Activated CD4-positive, alpha-beta memory T cell treated with anti-CD3 and anti-CD28 coated beads, Interleukin-2, amount 10 ng/mL, durations not matched to agents 7 days and 5 days (primary cell): ENCODE data around the gene PGBD4. TPM values are rescaled to one million over a fixed set of nuclear protein-coding genes. Genes with fewer than 3 reads are reported as not detected.
"Not testable (repeated sequence)": the region's sequence is repeated elsewhere in the genome, so short reads cannot be mapped to it uniquely, and the experiment has no call there.

ENCODE experiments used
- CTCF ChIA-PET: fragments of 350-600 bp; sonication (Branson Sonifier 250); formaldehyde crosslinking; loops from one replicate; lab custom pipeline; 2021; ENCODE audit warnings: antibody characterized with exemption, inconsistent platforms; lab: Charles Lee
- POLR2A ChIA-PET: fragments of 350-600 bp; sonication (Branson Sonifier 250); formaldehyde crosslinking; loops from one replicate; lab custom pipeline; 2021; ENCODE audit warnings: antibody characterized with exemption; lab: Charles Lee
- DNase-seq: peaks from one replicate; pipeline ENCODE4 v3.0.0-alpha.2; 2020
- H3K27ac Mint-ChIP-seq: one replicate; pipeline ENCODE4 v1.8.0; 2021; ENCODE audit warnings: mild to moderate bottlenecking, mixed read lengths
- H3K27me3 Mint-ChIP-seq: one replicate; pipeline ENCODE4 v1.8.0; 2021; ENCODE audit warnings: mixed read lengths
- H3K36me3 Mint-ChIP-seq: one replicate; pipeline ENCODE4 v1.8.0; 2021; ENCODE audit warnings: low read depth, mixed read lengths
- H3K4me1 Mint-ChIP-seq: one replicate; pipeline ENCODE4 v1.8.0; 2021; ENCODE audit warnings: mixed read lengths
- H3K4me3 Mint-ChIP-seq: one replicate; pipeline ENCODE4 v1.8.0; 2021; ENCODE audit warnings: mild to moderate bottlenecking, mixed read lengths
- H3K9me3 Mint-ChIP-seq: one replicate; pipeline ENCODE4 v1.8.0; 2021; ENCODE audit warnings: mixed read lengths
- total RNA-seq, 2 experiments: library from RNA; stranded (reverse); gene quantifications; one replicate each; pipeline ENCODE4 v1.2.3, GENCODE V29; 2021

Gene PGBD4
- total RNA-seq, 2 experiments from 2014 or later, result 3.1 to 3.3 TPM

DNA sequence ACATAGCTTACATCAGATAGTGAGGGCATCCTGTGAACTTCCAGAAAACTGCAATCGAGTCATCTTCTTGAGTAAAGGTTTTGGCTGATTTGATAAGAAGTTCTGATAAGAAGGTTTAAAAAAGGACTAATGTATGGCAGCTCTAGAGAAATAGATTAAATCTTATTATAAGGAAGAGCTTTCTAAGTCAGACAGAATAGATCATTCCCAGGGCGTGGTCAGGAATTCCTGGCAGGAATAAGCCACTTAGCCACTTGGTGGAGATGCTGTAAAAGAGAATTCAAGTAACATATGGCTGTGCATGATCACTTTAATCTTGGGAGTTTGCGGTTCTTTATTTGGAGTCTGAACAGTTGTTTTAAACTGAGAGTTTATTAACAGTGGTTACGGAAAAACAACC is 17.4 kb downstream of the PGBD4 start:
- no peak overlapping the region for H3K4me3 Mint-ChIP-seq
- DNase-seq, result no peak
- no peaks in the 10 kb centered on the region for H3K4me1 Mint-ChIP-seq
- H3K9me3 Mint-ChIP-seq, result no peaks in the 10 kb centered on the region
- CTCF ChIA-PET, result no interaction called here
- POLR2A ChIA-PET, result no interaction called here
- no peak overlapping the region for H3K27ac Mint-ChIP-seq
- peaks cover 6% of the 10 kb centered on the region for H3K27me3 Mint-ChIP-seq
- H3K36me3 Mint-ChIP-seq, result no peaks in the 10 kb centered on the region

DNA sequence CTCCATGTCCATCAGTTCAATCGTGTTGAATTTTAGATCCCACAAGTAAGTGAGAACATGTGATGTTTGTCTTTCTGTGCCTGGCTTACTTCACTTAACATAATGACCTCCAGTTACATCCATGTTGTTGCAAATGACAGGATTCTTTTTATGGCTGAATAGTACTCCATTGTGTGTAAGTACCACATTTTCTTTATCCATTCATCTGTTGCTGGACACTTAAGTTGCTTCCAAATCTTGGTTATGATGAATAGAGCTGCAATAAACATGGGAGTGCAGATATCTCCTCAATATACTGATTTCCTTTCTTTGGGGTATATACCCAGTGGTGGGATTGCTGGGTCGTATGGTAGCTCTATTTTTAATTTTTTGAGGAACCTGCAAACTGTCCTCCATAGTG is 18.5 kb downstream of the PGBD4 start:
- POLR2A ChIA-PET, H3K27me3 Mint-ChIP-seq, DNase-seq, H3K36me3 Mint-ChIP-seq, CTCF ChIA-PET, H3K4me3 Mint-ChIP-seq, H3K27ac Mint-ChIP-seq, H3K4me1 Mint-ChIP-seq, H3K9me3 Mint-ChIP-seq: not testable (repeated sequence)

DNA sequence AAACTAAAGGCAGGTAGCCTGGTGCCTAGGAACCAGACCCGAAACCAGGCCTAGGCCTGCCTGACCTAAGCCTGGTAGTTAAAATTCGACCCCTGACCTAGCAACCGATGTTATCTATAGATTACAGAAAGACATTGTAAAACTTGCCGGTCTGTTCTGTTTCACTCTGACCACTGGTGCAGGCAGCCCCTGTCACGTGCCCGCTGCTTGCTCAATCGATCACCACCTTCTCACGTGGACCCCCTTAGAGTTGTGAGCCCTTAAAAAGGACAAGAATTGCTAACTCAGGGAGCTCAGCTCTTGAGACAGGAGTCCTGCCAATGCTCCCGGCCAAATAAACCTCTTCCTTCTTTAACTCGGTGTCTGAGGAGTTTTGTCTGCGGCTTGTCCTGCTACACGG is 19.9 kb downstream of the PGBD4 start:
- H3K27me3 Mint-ChIP-seq, H3K27ac Mint-ChIP-seq, H3K4me3 Mint-ChIP-seq, POLR2A ChIA-PET, CTCF ChIA-PET, H3K36me3 Mint-ChIP-seq, H3K4me1 Mint-ChIP-seq, DNase-seq, H3K9me3 Mint-ChIP-seq: not testable (repeated sequence)

DNA sequence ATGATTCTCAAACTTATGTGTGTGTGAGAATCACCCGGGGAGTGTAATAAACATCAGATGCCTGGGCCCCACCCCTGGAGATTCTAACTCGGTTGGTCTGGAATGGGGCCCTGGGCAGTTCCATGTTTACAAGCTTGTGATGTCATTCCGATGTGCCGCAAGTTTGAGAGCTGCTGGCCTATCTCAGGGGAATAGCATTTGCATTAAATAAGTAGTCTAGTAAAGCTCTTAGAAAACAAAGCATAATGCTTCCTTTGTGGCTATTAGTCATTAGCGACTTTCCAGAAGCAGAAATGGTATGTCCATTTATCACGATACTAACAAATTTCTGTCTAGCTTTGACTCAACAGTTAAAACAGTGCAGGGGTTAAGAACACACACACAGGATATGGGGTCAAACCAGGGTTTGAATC is 20.9 kb downstream of the PGBD4 start:
- H3K36me3 Mint-ChIP-seq, result no peaks in the 10 kb centered on the region
- POLR2A ChIA-PET, result interaction anchor here (1.0 kb wide), 1 partner anchor 487 kb away, joined by 3 read pairs; no protein-coding TSS in a partner anchor
- H3K9me3 Mint-ChIP-seq, result no peaks in the 10 kb centered on the region
- no peak overlapping the region for H3K27ac Mint-ChIP-seq
- H3K27me3 Mint-ChIP-seq, result peaks cover 13% of the 10 kb centered on the region
- CTCF ChIA-PET, result no interaction called here
- no peaks in the 10 kb centered on the region for H3K4me1 Mint-ChIP-seq
- no peak overlapping the region for H3K4me3 Mint-ChIP-seq
- DNase-seq, result no peak

DNA sequence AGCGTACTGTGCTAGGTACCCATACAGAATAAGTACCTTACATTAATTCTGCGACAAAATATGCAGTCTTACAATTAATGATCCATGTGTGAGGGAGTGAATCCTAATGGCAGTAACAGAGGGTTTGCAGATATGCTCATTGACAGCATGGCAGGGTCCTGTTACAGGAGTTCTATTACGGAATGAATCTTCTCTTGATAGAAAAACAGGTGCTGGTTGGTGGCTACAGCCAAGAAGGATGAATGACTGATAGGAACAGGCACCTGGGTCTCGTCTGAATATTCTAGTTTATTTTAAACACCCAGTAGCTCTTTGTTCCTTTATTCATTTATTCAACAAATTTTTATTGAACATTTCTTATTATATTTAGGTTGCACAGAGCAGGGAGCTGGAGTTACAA is 22.8 kb downstream of the PGBD4 start:
- CTCF ChIA-PET, result interaction anchor here (2.1 kb wide), 1 partner anchor 85 kb away, joined by 5 read pairs; the partner anchor contains the start of gene KATNBL1
- Mint-ChIP-seq H3K4me3 (no peak overlapping the region), H3K9me3 (no peaks in the 10 kb centered on the region), H3K36me3 (no peaks in the 10 kb centered on the region), H3K4me1 (no peaks in the 10 kb centered on the region), H3K27ac (no peak overlapping the region), H3K27me3 (peaks cover 13% of the 10 kb centered on the region)
- no peak for DNase-seq
- POLR2A ChIA-PET, result no interaction called here

DNA sequence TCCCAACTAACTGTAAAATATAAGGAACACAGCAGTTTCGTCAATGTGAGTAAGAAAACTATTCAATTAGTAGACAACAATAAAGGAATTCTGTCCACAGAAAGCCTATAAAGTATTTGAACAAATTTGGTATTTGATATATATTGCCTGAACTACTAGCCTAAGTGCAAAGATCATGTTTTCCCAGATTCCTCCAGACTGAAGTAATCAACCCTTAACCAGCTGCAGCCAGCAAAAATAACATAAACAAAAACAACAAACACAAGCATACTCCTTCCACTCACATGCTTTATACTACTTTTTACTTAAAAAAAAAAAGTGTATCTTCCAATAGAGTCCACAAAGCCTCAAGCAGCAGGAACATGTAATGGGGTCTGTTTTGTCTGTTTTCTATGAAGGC is 24.1 kb downstream of the PGBD4 start:
- POLR2A ChIA-PET, result no interaction called here
- Mint-ChIP-seq H3K4me1 (no peaks in the 10 kb centered on the region), H3K9me3 (no peaks in the 10 kb centered on the region), H3K27ac (no peak overlapping the region), H3K36me3 (no peaks in the 10 kb centered on the region), H3K27me3 (peaks cover 6% of the 10 kb centered on the region), H3K4me3 (no peak overlapping the region)
- CTCF ChIA-PET, result no interaction called here
- DNase-seq, result no peak

DNA sequence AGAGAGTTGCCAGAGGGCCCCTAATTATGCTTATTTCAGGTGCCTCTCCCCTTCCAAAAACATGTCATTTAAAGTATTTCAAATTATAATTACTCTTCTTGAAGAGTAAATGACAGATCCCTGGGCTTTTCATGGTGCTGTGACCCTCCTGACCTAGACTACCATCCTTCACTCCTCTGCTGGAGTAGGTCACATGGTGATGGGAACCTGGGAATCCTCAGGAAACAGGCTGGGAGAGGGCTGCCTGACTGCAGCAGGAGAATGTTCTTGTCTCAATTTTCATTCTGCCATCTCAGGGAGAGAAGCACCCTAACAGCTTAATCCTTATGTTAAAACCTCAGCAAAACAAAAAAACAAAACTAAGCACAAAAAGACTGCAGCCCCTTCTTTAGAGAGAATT is 24.6 kb downstream of the PGBD4 start:
- H3K9me3 Mint-ChIP-seq, result no peaks in the 10 kb centered on the region
- no peak overlapping the region for H3K27ac Mint-ChIP-seq
- no peak overlapping the region for H3K4me3 Mint-ChIP-seq
- ChIA-PET CTCF (interaction anchor here (0.5 to 1.7 kb wide), 2 partner anchors 9 to 16 kb away, joined by 3 to 5 read pairs; no protein-coding TSS in a partner anchor), POLR2A (no interaction called here)
- peaks cover 6% of the 10 kb centered on the region for H3K27me3 Mint-ChIP-seq
- H3K4me1 Mint-ChIP-seq, result no peaks in the 10 kb centered on the region
- no peak for DNase-seq
- H3K36me3 Mint-ChIP-seq, result no peaks in the 10 kb centered on the region

DNA sequence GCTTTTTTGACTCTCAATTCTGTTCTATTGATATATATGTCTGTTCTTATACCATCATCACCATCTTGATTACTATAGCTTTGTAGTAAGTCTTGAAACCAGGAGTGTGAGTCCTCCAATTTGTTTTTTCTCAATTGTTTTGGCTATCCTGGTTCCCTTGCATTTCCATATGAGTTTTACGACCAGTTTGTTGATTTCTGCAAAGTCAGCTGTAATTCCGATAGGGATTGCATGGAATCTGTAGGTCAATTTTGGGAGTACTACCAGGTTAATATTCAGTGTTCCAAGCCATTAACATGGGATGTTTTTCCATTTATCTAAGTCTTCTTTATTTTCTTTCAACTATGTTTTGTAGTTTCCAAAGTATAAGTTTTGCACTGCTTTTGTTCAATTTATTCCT is 27.0 kb downstream of the PGBD4 start:
- no peaks in the 10 kb centered on the region for H3K4me1 Mint-ChIP-seq
- H3K4me3 Mint-ChIP-seq, result no peak overlapping the region
- POLR2A ChIA-PET, result no interaction called here
- CTCF ChIA-PET, result no interaction called here
- H3K27ac Mint-ChIP-seq, result no peak overlapping the region
- DNase-seq, result no peak
- H3K9me3 Mint-ChIP-seq, result no peaks in the 10 kb centered on the region
- H3K27me3 Mint-ChIP-seq, result peaks cover 6% of the 10 kb centered on the region
- no peaks in the 10 kb centered on the region for H3K36me3 Mint-ChIP-seq

DNA sequence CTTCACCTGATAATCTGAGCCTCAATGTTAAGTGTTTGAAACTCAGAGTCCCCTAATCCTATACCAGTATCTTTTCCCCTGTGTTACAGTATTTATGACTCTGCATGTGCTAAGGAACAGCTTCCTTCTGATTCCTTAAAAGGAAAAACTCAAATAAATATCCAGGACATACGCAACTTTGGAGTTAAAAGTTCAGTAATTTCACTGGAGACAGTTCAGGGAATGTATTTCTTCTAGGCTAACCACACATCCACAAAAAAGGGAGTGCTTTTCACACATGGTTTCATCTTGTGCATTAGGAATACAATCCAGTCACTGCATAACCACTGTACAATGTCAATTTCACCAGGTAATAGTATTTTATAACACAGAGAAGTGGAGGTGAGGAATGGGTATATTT is 31.0 kb downstream of the PGBD4 start:
- no peak for DNase-seq
- Mint-ChIP-seq H3K4me3 (no peak overlapping the region), H3K27ac (no peak overlapping the region), H3K4me1 (no peaks in the 10 kb centered on the region), H3K27me3 (no peaks in the 10 kb centered on the region), H3K36me3 (no peaks in the 10 kb centered on the region), H3K9me3 (no peaks in the 10 kb centered on the region)
- ChIA-PET POLR2A (no interaction called here), CTCF (interaction anchor here (1.0 kb wide), 1 partner anchor 235 kb away, joined by 3 read pairs; no protein-coding TSS in a partner anchor)

DNA sequence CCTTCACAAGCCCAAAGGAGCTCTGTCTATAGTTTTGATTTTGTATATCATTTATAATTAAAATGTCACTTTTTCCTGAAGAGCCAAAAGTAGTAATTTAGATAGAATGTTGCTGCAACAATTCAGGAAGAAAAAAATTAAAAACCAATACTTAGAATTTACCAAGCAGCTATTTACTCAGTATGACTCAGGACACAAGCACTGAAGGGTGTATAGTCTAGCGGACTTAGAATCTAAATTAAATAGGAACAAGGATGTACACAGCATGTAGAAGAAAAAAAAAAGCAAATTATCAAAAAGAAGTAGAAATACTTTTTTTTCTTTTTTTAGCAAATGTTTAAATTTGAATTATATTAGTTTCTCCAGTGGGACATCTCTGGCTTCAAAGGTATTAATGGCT is 31.6 kb downstream of the PGBD4 start:
- Mint-ChIP-seq H3K27ac (no peak overlapping the region), H3K9me3 (no peaks in the 10 kb centered on the region), H3K4me3 (no peak overlapping the region), H3K4me1 (no peaks in the 10 kb centered on the region), H3K36me3 (no peaks in the 10 kb centered on the region), H3K27me3 (no peaks in the 10 kb centered on the region)
- CTCF ChIA-PET, result no interaction called here
- DNase-seq, result no peak
- POLR2A ChIA-PET, result no interaction called here

DNA sequence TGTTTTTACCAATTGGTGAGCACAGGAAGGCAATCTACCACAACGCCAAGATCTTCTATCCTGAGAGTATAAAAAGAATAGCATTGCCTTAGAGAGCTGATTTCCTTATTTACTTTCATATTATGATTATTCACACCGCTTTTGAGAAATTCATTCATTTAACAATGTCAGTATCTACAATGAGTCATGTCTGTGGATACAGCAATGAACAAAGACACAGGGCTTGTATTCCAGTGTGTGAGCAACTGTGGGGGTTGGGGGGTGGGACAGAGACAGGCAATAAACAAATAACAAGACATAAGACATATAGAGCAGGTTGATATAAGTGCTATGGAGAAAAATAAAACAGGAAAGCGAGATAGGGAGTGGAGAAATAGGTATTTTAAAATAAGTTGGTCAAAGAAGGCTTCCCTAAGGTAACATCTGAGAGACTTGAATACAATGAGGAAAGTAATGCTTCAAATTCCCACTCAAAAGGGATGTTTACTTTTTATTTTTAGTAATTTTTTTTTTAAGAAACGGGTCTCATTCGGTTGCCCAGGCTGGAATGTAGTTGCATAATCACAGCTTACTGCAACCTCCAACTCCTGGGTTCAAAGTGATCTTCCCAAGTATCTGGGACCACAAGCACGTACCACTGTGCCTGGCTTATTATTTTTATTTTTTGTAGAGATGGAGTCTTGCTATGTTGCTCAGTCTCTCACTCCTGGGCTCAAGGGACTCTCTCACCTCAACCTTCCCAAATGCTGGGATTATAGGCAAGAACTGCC is 45.7 kb downstream of the PGBD4 start:
- no peaks in the 10 kb centered on the region for H3K9me3 Mint-ChIP-seq
- H3K36me3 Mint-ChIP-seq, result peaks cover 44% of the 10 kb centered on the region

DNA sequence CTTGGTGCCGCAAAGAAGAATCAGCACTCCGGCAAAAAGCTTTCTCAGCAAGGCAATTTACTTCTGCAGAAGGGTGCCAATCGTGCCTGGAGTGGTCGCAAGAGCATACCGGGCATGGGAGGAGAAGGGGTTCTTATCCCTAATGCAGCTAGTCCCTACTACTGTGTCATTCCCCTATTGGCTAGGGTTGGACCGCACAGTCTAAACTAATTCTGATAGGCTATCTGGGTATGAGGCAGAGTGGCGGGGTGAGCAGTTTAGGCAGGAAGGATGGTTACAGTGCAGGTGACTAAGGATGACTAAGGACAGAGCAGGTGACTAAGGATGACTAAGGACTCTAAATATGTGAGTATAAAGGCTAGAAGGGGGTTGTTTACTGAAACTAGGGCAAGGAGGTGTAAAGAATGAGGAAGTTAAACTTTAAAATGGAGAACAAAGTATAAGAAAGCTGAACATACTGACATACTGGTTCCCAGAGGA is 52.9 kb downstream of the PGBD4 start:
- no peak for DNase-seq
- H3K36me3 Mint-ChIP-seq, result peaks cover 86% of the 10 kb centered on the region
- CTCF ChIA-PET, result no interaction called here
- H3K4me3 Mint-ChIP-seq, result no peak overlapping the region
- peaks cover 32% of the 10 kb centered on the region for H3K9me3 Mint-ChIP-seq
- POLR2A ChIA-PET, result no interaction called here
- peaks cover 1% of the 10 kb centered on the region for H3K4me1 Mint-ChIP-seq
- H3K27ac Mint-ChIP-seq, result peak overlapping the region; percentile 54
- H3K27me3 Mint-ChIP-seq, result no peaks in the 10 kb centered on the region

More for the DNA sequence above, 45.7 kb downstream of the PGBD4 start:
- H3K27me3 Mint-ChIP-seq, result no peaks in the 10 kb centered on the region
- POLR2A ChIA-PET, result no interaction called here
- CTCF ChIA-PET, result interaction anchor here (0.6 kb wide), 1 partner anchor 9 kb away, joined by 3 read pairs; no protein-coding TSS in a partner anchor
- no peak overlapping the region for H3K4me3 Mint-ChIP-seq
- H3K4me1 Mint-ChIP-seq, result no peaks in the 10 kb centered on the region
- DNase-seq, result no peak
- no peak overlapping the region for H3K27ac Mint-ChIP-seq

DNA sequence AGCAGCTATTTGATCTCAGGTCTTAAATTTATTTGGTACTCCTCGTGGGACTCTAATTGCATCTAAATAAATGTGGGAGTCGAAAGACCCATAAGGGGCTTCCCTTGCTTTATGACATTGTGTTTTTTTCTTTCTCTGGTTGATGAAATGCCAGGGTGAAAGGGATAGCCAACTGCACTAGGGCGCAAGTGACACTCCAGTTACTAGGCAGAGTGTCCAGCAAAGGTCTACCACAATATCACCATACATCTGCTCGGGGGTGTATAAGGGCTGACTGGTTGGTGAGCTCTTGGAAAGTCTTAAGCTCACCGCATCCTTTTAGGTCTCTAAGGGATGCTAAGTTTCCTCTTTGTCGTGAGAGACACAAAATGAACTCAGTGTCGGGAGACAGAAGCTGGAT is 54.0 kb downstream of the PGBD4 start:
- ChIA-PET CTCF (no interaction called here), POLR2A (interaction anchor here (0.7 kb wide), 1 partner anchor 54 kb away, joined by 3 read pairs; the partner anchor contains the start of genes EMC7 and PGBD4)
- no peak for DNase-seq
- peaks cover 86% of the 10 kb centered on the region for H3K36me3 Mint-ChIP-seq
- H3K9me3 Mint-ChIP-seq, result peaks cover 39% of the 10 kb centered on the region
- no peaks in the 10 kb centered on the region for H3K27me3 Mint-ChIP-seq
- H3K27ac Mint-ChIP-seq, result no peak overlapping the region
- H3K4me1 Mint-ChIP-seq, result peaks cover 1% of the 10 kb centered on the region
- no peak overlapping the region for H3K4me3 Mint-ChIP-seq
